GM12865 (cell line): ENCODE data around the gene CHMP1B.

Source experiments
- DNase-seq: peaks from one replicate; pipeline ENCODE4 v3.0.0; 2010; ENCODE audit warnings: low read depth
- H3K4me3 ChIP-seq: 2 replicates; pipeline ENCODE4 v1.5.1; 2011; ENCODE audit warnings: mild to moderate bottlenecking, low read depth, low read length, control low read depth
- TF ChIP-seq, protein P1 (sequence below): IDR thresholded peaks from 2 replicates; pipeline ENCODE4 v1.5.1; 2011; ENCODE audit warnings: low read length, control low read depth, low read depth, inconsistent platforms; ENCODE audit not compliant: insufficient read depth; ENCODE audit errors: missing control alignments

Gene CHMP1B

DNA sequence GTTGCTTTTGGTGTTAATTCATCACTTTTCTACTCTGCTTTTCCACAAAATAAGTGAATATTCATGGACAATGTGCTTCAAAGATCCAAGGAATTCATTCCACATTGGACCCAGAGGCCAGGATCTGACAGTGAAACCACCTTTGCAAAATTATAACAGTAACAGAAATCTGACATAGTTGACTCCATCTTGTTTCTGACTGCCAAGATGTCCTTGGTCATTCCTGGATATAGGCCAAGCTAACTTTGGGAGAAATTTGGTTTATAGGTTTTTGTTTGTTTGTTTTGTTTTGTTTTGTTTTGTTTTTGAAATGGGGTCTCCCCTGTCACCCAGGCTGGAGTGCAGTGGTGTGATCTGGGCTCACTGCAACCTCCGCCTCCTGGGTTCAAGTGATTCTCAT lies 46.6 kb downstream of the CHMP1B start:
- TF ChIP-seq, protein P1, sequence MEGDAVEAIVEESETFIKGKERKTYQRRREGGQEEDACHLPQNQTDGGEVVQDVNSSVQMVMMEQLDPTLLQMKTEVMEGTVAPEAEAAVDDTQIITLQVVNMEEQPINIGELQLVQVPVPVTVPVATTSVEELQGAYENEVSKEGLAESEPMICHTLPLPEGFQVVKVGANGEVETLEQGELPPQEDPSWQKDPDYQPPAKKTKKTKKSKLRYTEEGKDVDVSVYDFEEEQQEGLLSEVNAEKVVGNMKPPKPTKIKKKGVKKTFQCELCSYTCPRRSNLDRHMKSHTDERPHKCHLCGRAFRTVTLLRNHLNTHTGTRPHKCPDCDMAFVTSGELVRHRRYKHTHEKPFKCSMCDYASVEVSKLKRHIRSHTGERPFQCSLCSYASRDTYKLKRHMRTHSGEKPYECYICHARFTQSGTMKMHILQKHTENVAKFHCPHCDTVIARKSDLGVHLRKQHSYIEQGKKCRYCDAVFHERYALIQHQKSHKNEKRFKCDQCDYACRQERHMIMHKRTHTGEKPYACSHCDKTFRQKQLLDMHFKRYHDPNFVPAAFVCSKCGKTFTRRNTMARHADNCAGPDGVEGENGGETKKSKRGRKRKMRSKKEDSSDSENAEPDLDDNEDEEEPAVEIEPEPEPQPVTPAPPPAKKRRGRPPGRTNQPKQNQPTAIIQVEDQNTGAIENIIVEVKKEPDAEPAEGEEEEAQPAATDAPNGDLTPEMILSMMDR, result no peak
- no peak overlapping the region for H3K4me3 ChIP-seq
- DNase-seq, result no peak

DNA sequence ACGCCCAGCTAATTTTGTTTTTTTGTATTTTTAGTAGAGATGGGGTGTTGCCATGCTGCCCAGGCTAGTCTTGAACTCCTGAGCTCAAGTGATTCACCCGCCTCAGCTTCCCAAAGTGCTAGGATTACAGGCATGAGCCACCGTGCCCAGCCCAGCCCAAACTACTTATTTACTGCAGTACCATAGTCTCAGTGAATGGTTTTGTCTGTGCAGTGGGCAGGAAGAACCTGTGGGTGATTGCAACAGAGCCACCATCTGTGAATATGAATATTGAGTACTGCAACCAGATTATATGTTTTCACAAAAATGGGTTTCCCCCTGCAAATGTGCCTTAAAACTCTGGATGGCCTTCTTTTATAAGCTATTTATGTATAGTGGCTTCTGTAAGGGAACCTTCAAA lies 47.9 kb downstream of the CHMP1B start:
- DNase-seq, result no peak
- TF ChIP-seq, protein P1, result no peak
- H3K4me3 ChIP-seq, result no peak overlapping the region

DNA sequence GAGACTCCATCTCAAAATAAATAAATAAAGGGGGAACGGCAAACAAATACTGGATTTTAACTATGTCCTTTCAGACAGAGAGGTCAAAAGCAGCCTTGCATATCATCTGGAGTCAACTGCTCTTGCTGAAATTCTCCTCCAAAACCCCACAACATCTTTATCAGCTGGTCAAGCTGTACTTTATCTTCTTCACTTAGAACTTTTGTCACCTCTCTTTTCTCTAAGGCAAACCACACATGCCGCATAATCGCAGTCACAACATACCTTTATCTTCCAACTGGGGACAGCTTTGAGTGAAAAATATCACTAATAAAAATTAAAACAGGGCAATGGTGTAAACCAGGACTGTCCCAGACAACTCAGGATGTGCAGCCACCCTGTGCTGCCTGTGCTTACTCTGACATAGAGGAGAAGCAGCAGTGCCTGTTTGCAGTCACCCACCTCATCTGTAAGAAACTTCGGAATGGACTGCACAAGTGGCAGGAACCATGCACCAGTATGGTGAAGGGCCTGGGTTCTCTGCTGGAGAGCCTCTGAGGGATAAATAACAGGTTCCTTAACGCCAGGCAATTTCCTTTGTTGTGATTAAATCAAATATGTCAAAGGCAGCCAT lies 50.7 kb downstream of the CHMP1B start:
- no peak overlapping the region for H3K4me3 ChIP-seq
- no peak for DNase-seq
- TF ChIP-seq, protein P1, result no peak

DNA sequence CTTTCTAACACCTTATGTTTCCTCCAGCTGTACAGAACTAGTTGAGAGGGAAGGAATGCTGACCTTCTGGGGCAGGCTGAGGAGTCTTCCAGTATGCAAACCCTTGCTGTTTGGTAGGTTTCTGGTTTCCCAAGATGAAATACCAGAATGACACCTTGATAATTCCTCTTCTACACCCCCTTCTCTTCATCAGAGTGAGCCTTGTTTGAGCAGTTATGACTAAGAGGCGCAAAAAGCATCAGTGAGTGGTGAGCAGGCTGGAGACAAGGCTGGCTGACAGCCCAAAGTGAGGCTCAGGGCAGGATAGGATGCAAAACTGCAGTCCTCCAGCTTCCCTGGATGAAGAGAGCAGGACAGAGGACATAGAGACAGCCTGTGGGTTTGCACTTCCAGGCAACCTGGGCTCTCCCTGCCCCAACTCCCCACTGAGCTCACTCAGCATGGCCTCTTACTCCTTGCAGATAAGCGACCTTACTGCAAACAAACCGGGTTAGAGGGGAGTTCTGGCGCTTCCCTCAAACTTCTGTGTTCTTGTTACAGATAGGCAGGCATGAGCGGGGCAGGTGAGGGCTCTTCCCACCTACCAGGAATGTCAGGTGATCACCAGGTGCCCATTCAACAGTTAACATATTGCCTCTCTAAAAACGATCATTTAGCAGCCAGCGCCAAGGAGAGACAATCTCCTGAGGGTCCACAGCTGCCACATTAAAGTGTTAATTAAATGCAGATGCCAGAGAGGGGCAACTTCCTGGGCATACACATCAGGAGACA lies 51.5 kb downstream of the CHMP1B start:
- no peak overlapping the region for H3K4me3 ChIP-seq
- no peak for DNase-seq
- TF ChIP-seq, protein P1, result no peak
